Measurements from ENCODE around the gene STK32C. TPM values are rescaled to one million over a fixed set of nuclear protein-coding genes. Genes with fewer than 3 reads are reported as not detected.

Gene STK32C
- total and polyA plus RNA-seq, 2 experiments from 2014 or later: 8.8 to 9.8 TPM

GRCh38 chr10:132229096-132229495, 78.7 kb downstream of the STK32C start:
- Histone ChIP-seq H3K4me3 (no peak overlapping the region), H3K4me2 (ENCODE audit: unreplicated experiment) (no peak overlapping the region), H3K4me1 (ENCODE audit: insufficient read depth) (no peaks in the 10 kb centered on the region), H3K9me2 (ENCODE audit: insufficient read depth) (no peaks in the 10 kb centered on the region), H3F3A (ENCODE audit: insufficient read depth) (no peaks in the 10 kb centered on the region), H3K36me3 (ENCODE audit: low read depth) (no peaks in the 10 kb centered on the region), H3K27ac (no peak overlapping the region), H3K27me3 (replicated peaks; ENCODE audit: insufficient read depth) (no peaks in the 10 kb centered on the region), H3K9ac (no peak overlapping the region), H3K79me2 (ENCODE audit: insufficient read depth) (no peaks in the 10 kb centered on the region), H4K20me1 (ENCODE audit: insufficient read depth) (no peaks in the 10 kb centered on the region), H2AFZ (no peak overlapping the region), H3K9me3 (ENCODE audit: low read depth) (no peaks in the 10 kb centered on the region)
- WGBS, 2 experiments (ENCODE audit: low coverage in 1 of 2, low lambda C conversion rate in 2 of 2, missing lambda C conversion rate in 2 of 2): 61 to 64% methylated on average over 6 of the region's 6 CpGs
- DNase-seq: no peak
- TF ChIP-seq EZH2 (IDR thresholded peaks at IDR 0.05; ENCODE audit: insufficient read depth, poor library complexity, severe bottlenecking) (no peak), EZH2phosphoT487 (IDR thresholded peaks at IDR 0.05; ENCODE audit: insufficient read depth, low read depth) (no peak)
- in situ Hi-C loops (cut with MboI): loop anchor here (5.0 to 10.0 kb wide), 4 partner anchors 106 to 406 kb away; partner anchors contain the start of gene LRRC27

DNA sequence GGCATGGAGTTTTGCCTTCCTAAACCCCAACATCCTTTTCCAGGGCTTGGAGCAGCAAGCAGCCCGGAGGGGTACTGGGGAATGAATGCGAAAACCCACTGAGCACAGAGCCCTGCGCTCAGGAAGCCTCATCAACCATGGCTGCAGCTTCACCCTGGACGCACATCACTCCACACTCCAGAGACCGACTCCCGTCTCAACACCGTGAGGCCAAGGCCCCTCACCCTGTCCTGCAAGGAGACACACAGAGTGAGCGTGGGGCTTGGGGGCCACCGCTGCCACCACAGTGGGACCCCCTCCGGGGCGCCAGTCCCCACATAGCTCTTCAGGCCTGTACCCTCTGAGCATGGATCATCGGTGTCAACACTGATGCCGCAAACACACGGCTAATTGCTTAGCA, 79.1 kb downstream of the STK32C start:
- Histone ChIP-seq H3F3A (ENCODE audit: insufficient read depth) (no peaks in the 10 kb centered on the region), H3K9me3 (ENCODE audit: low read depth) (no peaks in the 10 kb centered on the region), H3K27ac (no peak overlapping the region), H3K9me2 (ENCODE audit: insufficient read depth) (no peaks in the 10 kb centered on the region), H3K27me3 (replicated peaks; ENCODE audit: insufficient read depth) (no peaks in the 10 kb centered on the region), H3K4me1 (ENCODE audit: insufficient read depth) (no peaks in the 10 kb centered on the region), H3K79me2 (ENCODE audit: insufficient read depth) (no peaks in the 10 kb centered on the region), H4K20me1 (ENCODE audit: insufficient read depth) (no peaks in the 10 kb centered on the region), H3K9ac (no peak overlapping the region), H3K36me3 (ENCODE audit: low read depth) (no peaks in the 10 kb centered on the region), H2AFZ (no peak overlapping the region), H3K4me3 (no peak overlapping the region), H3K4me2 (ENCODE audit: unreplicated experiment) (no peak overlapping the region)
- WGBS, 2 experiments (ENCODE audit: low coverage in 1 of 2, low lambda C conversion rate in 2 of 2, missing lambda C conversion rate in 2 of 2): 87 to 89% methylated on average over 13 to 14 of the region's 14 CpGs
- in situ Hi-C loops (cut with MboI): loop anchor here (5.0 to 10.0 kb wide), 4 partner anchors 106 to 406 kb away; partner anchors contain the start of gene LRRC27
- DNase-seq: no peak
- no peak for TF ChIP-seq EZH2 (IDR thresholded peaks at IDR 0.05; ENCODE audit: insufficient read depth, poor library complexity, severe bottlenecking)
- TF ChIP-seq EZH2phosphoT487 (IDR thresholded peaks at IDR 0.05; ENCODE audit: insufficient read depth, low read depth): no peak

DNA sequence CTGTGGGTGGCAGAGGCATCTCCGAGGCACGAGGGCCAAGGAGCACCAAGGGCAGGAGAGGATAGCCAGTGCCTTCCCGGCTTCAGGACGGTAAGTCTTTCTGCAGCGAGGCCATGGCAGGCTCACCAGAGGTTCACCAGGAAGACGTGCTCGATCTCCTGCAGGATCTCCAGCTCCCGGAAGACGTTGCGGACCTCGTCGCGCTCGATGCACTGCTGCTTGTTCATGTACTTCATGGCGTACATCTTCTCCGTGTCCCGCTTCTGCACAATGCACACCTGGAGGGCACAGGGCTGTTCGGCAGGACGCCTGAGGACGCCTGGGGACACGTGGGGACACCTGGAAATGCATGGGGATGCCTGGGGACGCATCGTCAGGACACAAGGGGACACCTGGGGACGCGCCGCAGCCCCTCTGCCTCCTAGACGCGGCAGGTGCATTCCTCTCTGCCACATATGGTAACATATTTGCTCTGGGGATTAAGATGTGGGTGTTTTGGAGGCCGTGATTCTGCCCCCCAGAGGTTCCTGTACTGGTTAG, 79.8 kb downstream of the STK32C start:
- no peaks in the 10 kb centered on the region for H3K36me3 ChIP-seq (ENCODE audit: low read depth)
- H3K9me2 ChIP-seq (ENCODE audit: insufficient read depth): no peaks in the 10 kb centered on the region
- no peak overlapping the region for H3K9ac ChIP-seq
- WGBS, 2 experiments (ENCODE audit: low coverage in 1 of 2, low lambda C conversion rate in 2 of 2, missing lambda C conversion rate in 2 of 2): 89 to 90% methylated on average over 28 to 29 of the region's 29 CpGs
- no peak overlapping the region for H3K27ac ChIP-seq
- no peaks in the 10 kb centered on the region for H3K79me2 ChIP-seq (ENCODE audit: insufficient read depth)
- H3K4me2 ChIP-seq (ENCODE audit: unreplicated experiment): no peak overlapping the region
- no peaks in the 10 kb centered on the region for H4K20me1 ChIP-seq (ENCODE audit: insufficient read depth)
- H3K9me3 ChIP-seq (ENCODE audit: low read depth): no peaks in the 10 kb centered on the region
- no peaks in the 10 kb centered on the region for H3F3A ChIP-seq (ENCODE audit: insufficient read depth)
- in situ Hi-C loops (cut with MboI): loop anchor here (5.0 to 10.0 kb wide), 4 partner anchors 107 to 407 kb away; partner anchors contain the start of gene LRRC27
- no peaks in the 10 kb centered on the region for H3K4me1 ChIP-seq (ENCODE audit: insufficient read depth)
- no peak overlapping the region for H2AFZ ChIP-seq
- H3K27me3 ChIP-seq (replicated peaks; ENCODE audit: insufficient read depth): no peaks in the 10 kb centered on the region
- no peak overlapping the region for H3K4me3 ChIP-seq
- no peak for DNase-seq
- TF ChIP-seq EZH2 (IDR thresholded peaks at IDR 0.05; ENCODE audit: insufficient read depth, poor library complexity, severe bottlenecking) (no peak), EZH2phosphoT487 (IDR thresholded peaks at IDR 0.05; ENCODE audit: insufficient read depth, low read depth) (no peak)

DNA sequence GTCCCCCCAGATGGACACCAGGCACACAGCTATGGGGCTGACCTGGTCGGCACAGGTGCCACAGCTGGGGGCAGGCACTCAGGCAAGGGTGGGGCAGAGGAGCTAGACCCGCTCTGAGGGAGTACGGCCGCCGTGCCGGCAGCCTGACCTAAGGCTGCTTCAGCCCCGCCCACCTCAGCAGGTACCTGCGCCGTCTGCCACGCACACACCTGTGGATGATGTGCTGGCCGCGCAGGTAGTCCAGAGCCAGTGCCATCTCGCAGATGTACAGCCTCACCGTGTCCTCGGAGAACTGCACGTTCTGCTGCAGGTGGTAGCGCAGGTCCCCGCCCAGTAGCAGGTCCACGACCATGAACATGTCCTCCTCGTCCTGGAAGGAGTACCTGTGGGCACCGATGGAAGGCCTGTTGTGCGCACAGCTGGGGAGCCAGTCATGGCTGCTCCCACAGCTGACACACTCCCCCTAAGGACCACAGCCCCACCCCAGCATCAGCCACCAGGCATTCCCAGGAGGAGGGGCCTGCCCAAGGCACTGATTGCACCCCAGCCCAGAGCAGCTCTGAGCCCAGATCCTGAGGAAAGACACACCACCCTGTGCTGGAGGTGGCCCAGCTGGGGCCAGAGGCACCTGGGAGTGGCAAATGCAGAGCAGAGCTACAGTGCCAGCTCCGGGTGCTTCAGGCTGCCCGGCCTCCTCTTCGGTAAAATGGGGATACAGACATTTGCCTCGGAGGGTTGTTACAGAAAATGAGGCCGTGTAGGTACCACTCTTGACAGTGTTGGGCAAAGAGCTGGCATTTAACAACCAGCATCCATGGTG, 81.0 kb downstream of the STK32C start:
- DNase-seq: no peak
- TF ChIP-seq EZH2 (IDR thresholded peaks at IDR 0.05; ENCODE audit: insufficient read depth, poor library complexity, severe bottlenecking) (no peak), EZH2phosphoT487 (IDR thresholded peaks at IDR 0.05; ENCODE audit: insufficient read depth, low read depth) (no peak)
- Histone ChIP-seq H3K9ac (no peak overlapping the region), H2AFZ (no peak overlapping the region), H3K27ac (no peak overlapping the region), H3F3A (ENCODE audit: insufficient read depth) (no peaks in the 10 kb centered on the region), H3K4me2 (ENCODE audit: unreplicated experiment) (no peak overlapping the region), H3K27me3 (replicated peaks; ENCODE audit: insufficient read depth) (no peaks in the 10 kb centered on the region), H3K9me3 (ENCODE audit: low read depth) (no peaks in the 10 kb centered on the region), H3K4me3 (no peak overlapping the region), H3K79me2 (ENCODE audit: insufficient read depth) (no peaks in the 10 kb centered on the region), H3K36me3 (ENCODE audit: low read depth) (no peaks in the 10 kb centered on the region), H4K20me1 (ENCODE audit: insufficient read depth) (no peaks in the 10 kb centered on the region), H3K4me1 (ENCODE audit: insufficient read depth) (no peaks in the 10 kb centered on the region), H3K9me2 (ENCODE audit: insufficient read depth) (no peaks in the 10 kb centered on the region)
- WGBS, 2 experiments (ENCODE audit: low coverage in 1 of 2, low lambda C conversion rate in 2 of 2, missing lambda C conversion rate in 2 of 2): 82 to 85% methylated on average over 24 to 25 of the region's 27 CpGs
- in situ Hi-C loops (cut with MboI): loop anchor here (5.0 to 10.0 kb wide), 4 partner anchors 108 to 408 kb away; partner anchors contain the start of gene LRRC27

Data from GM23248 (cell line).